NOMO-1 treated with DMSO at 0.1 percent for 48 hours (cell line): ENCODE data around the gene ANKRD36.
"Not testable (repeated sequence)": the region's sequence is repeated elsewhere in the genome, so short reads cannot be mapped to it uniquely, and the experiment has no call there.

Source experiments
- DNase-seq: peaks from one replicate; lab custom pipeline; 2025; ENCODE audit not compliant: unreplicated experiment; lab: John Stamatoyannopoulos, UW

Gene ANKRD36

GRCh38 chr2:97112320-97113049 lies 468 bp upstream of the ANKRD36 start:
- not testable (repeated sequence) for DNase-seq

- DNase-seq = not testable (repeated sequence)
Observed at GRCh38 chr2:97113882-97114255, 916 bp downstream of the ANKRD36 start.

GRCh38 chr2:97129090-97129489 lies 16.1 kb downstream of the ANKRD36 start:
- not testable (repeated sequence) for DNase-seq

GRCh38 chr2:97144016-97144415 lies 31.1 kb downstream of the ANKRD36 start:
- not testable (repeated sequence) for DNase-seq

- DNase-seq = not testable (repeated sequence)
Observed at GRCh38 chr2:97166548-97166947, 53.6 kb downstream of the ANKRD36 start.

GRCh38 chr2:97167938-97168337 lies 55.0 kb downstream of the ANKRD36 start:
- DNase-seq = not testable (repeated sequence)

GRCh38 chr2:97168583-97168982 lies 55.6 kb downstream of the ANKRD36 start:
- DNase-seq = not testable (repeated sequence)

GRCh38 chr2:97180391-97180790 lies 67.4 kb downstream of the ANKRD36 start:
- not testable (repeated sequence) for DNase-seq

GRCh38 chr2:97195349-97195748 lies 82.4 kb downstream of the ANKRD36 start:
- not testable (repeated sequence) for DNase-seq

GRCh38 chr2:97197251-97197650 lies 84.3 kb downstream of the ANKRD36 start:
- not testable (repeated sequence) for DNase-seq

GRCh38 chr2:97200887-97201286 lies 87.9 kb downstream of the ANKRD36 start:
- DNase-seq = not testable (repeated sequence)

- not testable (repeated sequence) for DNase-seq
Observed at GRCh38 chr2:97202643-97203250, 89.8 kb downstream of the ANKRD36 start.

- no peak for DNase-seq
Observed at GRCh38 chr2:97210325-97210724, 97.4 kb downstream of the ANKRD36 start.

- not testable (repeated sequence) for DNase-seq
Observed at GRCh38 chr2:97215025-97215424, 102.1 kb downstream of the ANKRD36 start.

GRCh38 chr2:97230848-97231585 lies 118.1 kb downstream of the ANKRD36 start:
- not testable (repeated sequence) for DNase-seq

GRCh38 chr2:97232981-97233380 lies 120.0 kb downstream of the ANKRD36 start:
- DNase-seq = not testable (repeated sequence)

- not testable (repeated sequence) for DNase-seq
Observed at GRCh38 chr2:97233660-97234295, 120.8 kb downstream of the ANKRD36 start.

GRCh38 chr2:97261192-97261591 lies 148.2 kb downstream of the ANKRD36 start:
- DNase-seq = not testable (repeated sequence)

GRCh38 chr2:97266449-97266848 lies 153.5 kb downstream of the ANKRD36 start:
- DNase-seq = not testable (repeated sequence)

GRCh38 chr2:97267411-97268074 lies 154.6 kb downstream of the ANKRD36 start:
- DNase-seq = no peak
